Measurements from ENCODE around the gene RAMP1. TPM values are rescaled to one million over a fixed set of nuclear protein-coding genes. Genes with fewer than 3 reads are reported as not detected.

Gene RAMP1
- total and polyA plus RNA-seq, 2 of the 4 experiments (the other 2 are of a cell fraction) = 15.8 to 77.1 TPM

GRCh38 chr2:237952851-237953250 is 93.4 kb downstream of the RAMP1 start:
- Histone ChIP-seq H2AK9ac (replicated peaks; ENCODE audit: low read depth, low read length, poor library complexity) (no peak overlapping the region), H2AFZ (replicated peaks; ENCODE audit: low read length, poor library complexity) (no peak overlapping the region), H3K56ac (ENCODE audit: extremely low read depth, insufficient read depth, low read length) (no peak overlapping the region), H3K14ac (replicated peaks; ENCODE audit: low read depth, low read length) (no peak overlapping the region), H3K9me1 (ENCODE audit: insufficient read depth, low read length) (no peaks in the 10 kb centered on the region), H3K79me1 (ENCODE audit: low read depth in 1 of 2, low read length in 2 of 2) (no peaks in the 10 kb centered on the region), H3K9ac (ENCODE audit: low read depth, low read length) (no peak overlapping the region), H3K27ac (ENCODE audit: insufficient read depth, low read length) (no peak overlapping the region), H3K36me3 (ENCODE audit: control insufficient read depth, insufficient read depth, low read length) (no peaks in the 10 kb centered on the region), H2AK5ac (ENCODE audit: low read depth, low read length) (no peak overlapping the region), H3K27me3 (ENCODE audit: control insufficient read depth, insufficient read depth, low read length) (peaks cover 22% of the 10 kb centered on the region), H3K4me1 (ENCODE audit: control insufficient read depth, insufficient read depth, low read length) (peaks cover 2% of the 10 kb centered on the region; the same call in 1 of the 2 replicates), H3K18ac (ENCODE audit: low read depth, low read length) (no peak overlapping the region), H2BK120ac (ENCODE audit: low read depth, low read length) (no peak overlapping the region), H4K5ac (ENCODE audit: low read depth, low read length) (no peak overlapping the region), H2BK15ac (ENCODE audit: low read depth, low read length) (no peak overlapping the region), H2BK20ac (ENCODE audit: low read depth, low read length) (no peak overlapping the region), H4K8ac (ENCODE audit: low read depth in 2 of 2, low read length in 2 of 2) (no peak overlapping the region), H3K23ac (ENCODE audit: low read depth, low read length) (no peak overlapping the region), H3K9me3 (ENCODE audit: control insufficient read depth, insufficient read depth, low read length) (no peaks in the 10 kb centered on the region), H3K4me2 (ENCODE audit: low read depth, low read length) (no peak overlapping the region), H3K4me3 (ENCODE audit: insufficient read depth, low read depth, low read length) (no peak overlapping the region), H4K91ac (ENCODE audit: insufficient read depth, low read depth, low read length) (no peak overlapping the region), H4K20me1 (ENCODE audit: insufficient read depth, low read length) (no peaks in the 10 kb centered on the region), H3K4ac (ENCODE audit: low read depth, low read length) (no peak overlapping the region), H2BK5ac (ENCODE audit: low read depth, low read length, poor library complexity, severe bottlenecking) (no peak overlapping the region)
- CTCF ChIA-PET = no interaction called here
- intact Hi-C loops (cut with micrococcal nuclease) = no loop called here
- POLR2A ChIA-PET (ENCODE audit: unreplicated experiment) = no interaction called here
- WGBS, 2 experiments (ENCODE audit: extremely low coverage in 2 of 2, insufficient read length in 1 of 2) = no CpG with 5 or more reads among the region's 2 CpGs
- no peak for DNase-seq
- BruUV-seq (replicated peaks) = no TSS peak
- in situ Hi-C loops (cut with MboI; ENCODE audit: low sequenced_read_pairs) = no loop called here
- TF ChIP-seq CTCF (conservative IDR thresholded peaks at IDR 0.05; ENCODE audit: low read depth, low read length) = no peak
- TF ChIP-seq CEBPB (IDR thresholded peaks at IDR 0.05; ENCODE audit: low read depth, low read length) = no peak
- no peak for TF ChIP-seq MAZ (IDR thresholded peaks at IDR 0.05; ENCODE audit: borderline replicate concordance, low read depth, low read length)
- no peak for TF ChIP-seq BHLHE40 (IDR thresholded peaks at IDR 0.05; ENCODE audit: low read depth, low read length)
- no peak for TF ChIP-seq POLR2A (IDR thresholded peaks at IDR 0.05; ENCODE audit: low read depth, low read length)
- no peak for TF ChIP-seq MXI1 (IDR thresholded peaks at IDR 0.05; ENCODE audit: borderline replicate concordance, low read depth, low read length)
- TF ChIP-seq SMC3 (IDR thresholded peaks at IDR 0.05; ENCODE audit: low read depth, low read length) = no peak
- TF ChIP-seq RAD21 (IDR thresholded peaks at IDR 0.05; ENCODE audit: low read length) = no peak
- no peak for TF ChIP-seq NFE2L2 (IDR thresholded peaks at IDR 0.05; ENCODE audit: low read depth, low read length)
- TF ChIP-seq FOS (IDR thresholded peaks at IDR 0.05; ENCODE audit: low read depth, low read length) = no peak
- no peak for ATAC-seq (ENCODE audit: low read depth)
- dilution Hi-C loops (cut with HindIII; ENCODE audit: low sequenced_read_pairs, unreplicated experiment) = no loop called here
